HepG2 (cell line): ENCODE data around the gene RBM19. TPM values are rescaled to one million over a fixed set of nuclear protein-coding genes. Genes with fewer than 3 reads are reported as not detected.

Experiments used
- ATAC-seq: fragments of 200-7000 bp; cut with Tn5 transposase; 3 replicates; pipeline ENCODE4 v1.9.1; 2020; ENCODE audit warnings: mild to moderate bottlenecking, moderate library complexity
- BruUV-seq: library from RNA; stranded (reverse); fragments of 400-500 nt; replicated peaks from 2 replicates; lab custom pipeline; 2021; lab: Mats Ljungman, UMichigan
- CTCF ChIA-PET: fragments of 300-600 bp; formaldehyde crosslinking; extraction: SDS; loops from one replicate; lab custom pipeline; 2021; ENCODE audit warnings: low total read pairs, inconsistent platforms, low intra/inter-chr PET ratio; lab: Yijun Ruan, JAX
- POLR2A ChIA-PET: fragments of 350-600 bp; sonication (Branson Sonifier 250); formaldehyde crosslinking; loops from one replicate; lab custom pipeline; 2020; ENCODE audit warnings: antibody characterized with exemption, inconsistent platforms; lab: Yijun Ruan, JAX
- DNase-seq: peaks from one replicate; pipeline ENCODE4 v3.0.0-alpha.2; 2015; ENCODE audit warnings: low spot score
- FAIRE-seq: peaks from 3 replicates; lab custom pipeline; 2011; peaks lifted over from hg19 to GRCh38; lab: Jason Lieb, UNC
- H2AFZ ChIP-seq: one replicate; pipeline ENCODE4 v1.6.1; 2011; ENCODE audit warnings: low read length, inconsistent platforms
- H3K27ac ChIP-seq: fragments of 300-600 bp; 3 replicates; pipeline ENCODE4 v1.8.0; 2011; ENCODE audit warnings: mixed run types, mild to moderate bottlenecking, mixed read lengths, low read length, inconsistent platforms; ENCODE audit not compliant: insufficient read depth; ENCODE audit errors: extremely low read length
- H3K27me3 ChIP-seq, 2 experiments: fragments of 200-600 bp in 1 of 2; 2 replicates in 1 of 2; 3 replicates in 1 of 2; pipeline versions ENCODE4 v1.6.0 to v1.8.0; 2011; ENCODE audit warnings: low read length in 2 of 2, mild to moderate bottlenecking in 2 of 2, moderate library complexity in 2 of 2, inconsistent platforms in 1 of 2; ENCODE audit not compliant: insufficient read depth in 2 of 2, control insufficient read depth in 1 of 2
- H3K36me3 ChIP-seq, 2 experiments: fragments of 200-600 bp in 1 of 2; replicated peaks in 1 of 2; 2 replicates in 1 of 2; 3 replicates in 1 of 2; pipeline versions ENCODE4 v1.5.1 to v1.8.0; 2011; ENCODE audit warnings: low read length in 2 of 2, inconsistent platforms in 1 of 2; ENCODE audit not compliant: insufficient read depth in 2 of 2, control insufficient read depth in 1 of 2
- H3K4me1 ChIP-seq: 2 replicates; pipeline ENCODE4 v1.5.1; 2012; ENCODE audit warnings: low read length, inconsistent platforms; ENCODE audit not compliant: insufficient read depth
- H3K4me2 ChIP-seq: 2 replicates; pipeline ENCODE4 v1.6.0; 2011; ENCODE audit warnings: low read depth, low read length, inconsistent platforms
- H3K4me3 ChIP-seq, 3 experiments: fragments of 200-600 bp in 1 of 3; sonication (generic), shearing (Covaris generic) in 1 of 3; replicated peaks in 1 of 3; 2 replicates each; pipeline ENCODE4 v1.5.1; 2011 to 2016; ENCODE audit warnings: low read length in 3 of 3, inconsistent platforms in 2 of 3, low read depth in 2 of 3, mild to moderate bottlenecking in 2 of 3, control low read depth in 1 of 3, mixed read lengths in 1 of 3; ENCODE audit not compliant: insufficient read depth in 1 of 3
- H3K79me2 ChIP-seq: one replicate; pipeline ENCODE4 v1.6.1; 2011; ENCODE audit warnings: low read length, inconsistent platforms; ENCODE audit not compliant: insufficient read depth
- H3K9ac ChIP-seq: 2 replicates; pipeline ENCODE4 v1.6.0; 2011; ENCODE audit warnings: mild to moderate bottlenecking, low read depth, low read length, inconsistent platforms; ENCODE audit not compliant: insufficient read depth
- H3K9me3 ChIP-seq: 2 replicates; pipeline ENCODE4 v1.5.1; 2012; ENCODE audit warnings: mild to moderate bottlenecking, low read length
- H4K20me1 ChIP-seq: 2 replicates; pipeline ENCODE4 v1.6.0; 2011; ENCODE audit warnings: inconsistent platforms, mild to moderate bottlenecking, low read length, moderate library complexity; ENCODE audit not compliant: insufficient read depth
- CTCF ChIP-seq: sonication (generic); formaldehyde crosslinking; IDR thresholded peaks from 2 replicates; pipeline ENCODE4 v1.5.0; 2020; ENCODE audit warnings: mild to moderate bottlenecking, missing genetic modification reagents, moderate library complexity
- RBM22 ChIP-seq: fragments of 200-400 bp; formaldehyde crosslinking; optimal IDR thresholded peaks from 2 replicates; pipeline ENCODE3; 2017; ENCODE audit warnings: mild to moderate bottlenecking, low read length, moderate library complexity
- SPEN ChIP-seq: sonication (generic); formaldehyde crosslinking; IDR thresholded peaks from 2 replicates; pipeline ENCODE4 v1.5.1; 2020; ENCODE audit warnings: low read depth, mild to moderate bottlenecking, missing genetic modification reagents
- ZNF160 ChIP-seq: sonication (generic); formaldehyde crosslinking; IDR thresholded peaks from 2 replicates; pipeline ENCODE4 v1.8.0; 2022; ENCODE audit warnings: mild to moderate bottlenecking, inconsistent platforms, missing genetic modification reagents
- ZNF562 ChIP-seq: sonication (generic); formaldehyde crosslinking; IDR thresholded peaks from 2 replicates; pipeline ENCODE4 v1.8.0; 2022; ENCODE audit warnings: missing genetic modification reagents, borderline replicate concordance
- WGBS: methylation state at CpG from one replicate; pipeline ENCODE4 v1.1.6; 2017; ENCODE audit warnings: low lambda C conversion rate; 5-methylcytosine and 5-hydroxymethylcytosine counted together
- in situ Hi-C: cut with HindIII; loops from 2 replicates; pipeline ENCODE4 v1.10.0; 2017; ENCODE audit warnings: low pct_unique_long_range_greater_than_20kb; ENCODE audit not compliant: extremely low pct_ligation_motif_present
- intact Hi-C: fragments of 100-400 bp; cut with micrococcal nuclease; formaldehyde crosslinking; loops from one replicate; pipeline ENCODE4 v1.10.0; 2022; ENCODE audit not compliant: unreplicated experiment
- polyA plus RNA-seq, 8 experiments: library from polyadenylated mRNA; depleted of rRNA in 3 of 8; stranded (reverse) in 7 of 8; unstranded in 1 of 8; fragments of >200 nt; fragmentation: Illumina TruSeq in 4 of 8; extraction: Trizol in 4 of 8; gene quantifications; 2 replicates each; pipeline versions ENCODE4 v1.2.1 to v1.2.3, GENCODE V29; 2011 to 2016; ENCODE audit warnings: low read depth in 4 of 8, missing spikeins in 1 of 8, mixed read lengths in 1 of 8; ENCODE audit not compliant: insufficient read depth in 1 of 8
- total RNA-seq, 5 experiments: library from RNA; depleted of rRNA; stranded (reverse); fragments of >200 nt; fragmentation: Illumina TruSeq; extraction: Trizol; gene quantifications; 2 replicates each; pipeline ENCODE4 v1.2.3, GENCODE V29; 2016; ENCODE audit warnings: low read depth in 1 of 5

The RBM19 gene
- total and polyA plus RNA-seq, 2 of the 13 experiments (the other 11 are each of a cell fraction or from before 2014, with no cell fraction given): 19.3 to 32.2 TPM

DNA sequence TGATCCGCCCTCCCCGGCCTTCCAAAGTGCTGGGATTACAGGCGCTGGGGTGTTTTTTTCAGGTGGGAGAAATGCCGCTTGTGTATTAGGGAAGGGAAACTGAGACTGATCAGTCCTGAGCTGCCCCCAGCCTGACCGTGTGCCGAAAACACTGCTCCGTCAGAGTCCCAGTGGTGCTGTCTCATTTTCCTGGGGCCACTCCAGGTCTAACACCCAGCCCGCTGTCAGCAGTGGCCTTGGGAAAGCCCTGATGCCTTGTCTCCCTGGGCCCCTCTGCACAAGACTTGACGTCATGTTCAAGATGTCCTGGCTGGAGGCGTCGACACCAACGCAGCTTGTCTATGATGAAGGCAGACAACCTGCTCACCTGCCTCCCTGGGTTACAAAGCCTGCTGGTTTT is 165.9 kb downstream of the RBM19 start:
- no TSS peak for BruUV-seq
- Histone ChIP-seq H3K79me2 (no peaks in the 10 kb centered on the region), H3K27me3 (0 out of 5 replicates have a peak, but pooled peaks cover 0 to 1% of the 10 kb centered on the region in 2 experiments), H3K27ac (no peak overlapping the region), H4K20me1 (no peaks in the 10 kb centered on the region), H3K9ac (no peak overlapping the region), H3K4me1 (0 out of 2 replicates have a peak, but pooled peaks cover 15% of the 10 kb centered on the region), H3K4me2 (no peak overlapping the region), H3K9me3 (no peaks in the 10 kb centered on the region), H3K4me3 (no peak overlapping the region), H3K36me3 (no peaks in the 10 kb centered on the region), H2AFZ (no peak overlapping the region)
- CTCF ChIA-PET: no interaction called here
- DNase-seq: no peak
- no peak for FAIRE-seq
- TF ChIP-seq RBM22 (no peak), ZNF160 (CRISPR knock-in tag) (no peak), ZNF562 (no peak)
- POLR2A ChIA-PET: no interaction called here
- intact Hi-C loops (no loop called here), in situ Hi-C loops (no loop called here)
- no peak for ATAC-seq
- WGBS: 89% methylated on average over 11 of the region's 12 CpGs

GRCh38 chr12:113798552-113798951 is 167.6 kb downstream of the RBM19 start:
- no peak overlapping the region for H3K4me3 ChIP-seq
- DNase-seq (no peak), FAIRE-seq (no peak), ATAC-seq (no peak)
- in situ Hi-C loops (no loop called here), intact Hi-C loops (no loop called here)
- H3K9me3 ChIP-seq: no peaks in the 10 kb centered on the region
- ChIA-PET POLR2A (no interaction called here), CTCF (no interaction called here)
- WGBS: 56% methylated on average over 6 of the region's 14 CpGs
- H3K79me2 ChIP-seq: no peaks in the 10 kb centered on the region
- H4K20me1 ChIP-seq: no peaks in the 10 kb centered on the region
- H3K4me2 ChIP-seq: no peak overlapping the region
- 0 out of 2 replicates have a peak, but pooled peaks have one; percentile 2 for TF ChIP-seq CTCF (CRISPR knock-in tag)
- TF ChIP-seq SPEN (CRISPR knock-in tag): no peak
- no peaks in the 10 kb centered on the region for H3K36me3 ChIP-seq
- 0 out of 2 replicates have a peak, but pooled peaks cover 15% of the 10 kb centered on the region for H3K4me1 ChIP-seq
- no peak overlapping the region for H2AFZ ChIP-seq
- H3K9ac ChIP-seq: no peak overlapping the region
- H3K27me3 ChIP-seq: peaks cover 0 to 1% of the 10 kb centered on the region in 2 experiments; a peak in 1 of 5 replicates
- BruUV-seq: no TSS peak
- H3K27ac ChIP-seq: no peak overlapping the region
